Esophagus squamous epithelium (tissue), 5 donors: ENCODE measurements around the gene STX18. TPM values are rescaled to one million over a fixed set of nuclear protein-coding genes. Genes with fewer than 3 reads are reported as not detected.
"Not testable (repeated sequence)": the region's sequence is repeated elsewhere in the genome, so short reads cannot be mapped to it uniquely, and the experiment has no call there.

ENCODE experiments used
- DNase-seq: peaks from one replicate; lab custom pipeline; 2025; lab: John Stamatoyannopoulos, UW
- H3K27ac ChIP-seq, 4 donors: fragments of 200-600 bp; sonication (generic); one replicate each; pipeline ENCODE4 v1.5.1; 2016 to 2019; ENCODE audit warnings: mild to moderate bottlenecking in 1 of 4
- H3K27me3 ChIP-seq, 4 donors: fragments of 200-600 bp; sonication (generic); 1 replicate in 3 of 4; 2 replicates in 1 of 4; pipeline versions ENCODE4 v1.5.1 to v1.6.0; 2017 to 2021; ENCODE audit warnings: antibody characterized with exemption in 1 of 4
- H3K36me3 ChIP-seq, 3 donors: fragments of 200-600 bp; sonication (generic); one replicate each; pipeline ENCODE4 v1.5.1; 2016 to 2019
- H3K4me1 ChIP-seq, 3 donors: fragments of 200-600 bp; sonication (generic); one replicate each; pipeline ENCODE4 v1.5.1; 2017 to 2019
- H3K4me3 ChIP-seq, 4 donors: fragments of 200-600 bp; sonication (generic); 1 replicate in 3 of 4; 2 replicates in 1 of 4; pipeline ENCODE4 v1.5.1; 2016 to 2019; ENCODE audit warnings: mild to moderate bottlenecking in 2 of 4, moderate library complexity in 1 of 4
- H3K9me3 ChIP-seq, 3 donors: fragments of 200-600 bp; sonication (generic); one replicate each; pipeline ENCODE4 v1.5.1; 2016 to 2019
- CTCF ChIP-seq, 6 experiments: fragments of 450-650 bp in 4 of 6; fragments of 200-600 bp in 2 of 6; sonication (generic) in 2 of 6; IDR thresholded peaks; one replicate each; pipeline ENCODE4 v1.5.1; 2016 to 2019; ENCODE audit warnings: antibody characterized with exemption in 6 of 6, mild to moderate bottlenecking in 4 of 6, moderate library complexity in 4 of 6
- POLR2A ChIP-seq, 4 donors: fragments of 450-650 bp; IDR thresholded peaks; one replicate each; pipeline ENCODE4 v1.6.1; 2017; ENCODE audit warnings: antibody characterized with exemption in 4 of 4, mild to moderate bottlenecking in 4 of 4, moderate library complexity in 3 of 4
- WGBS, 2 donors: methylation state at CpG; one replicate each; pipeline ENCODE4 v1.1.5; 2018; 5-methylcytosine and 5-hydroxymethylcytosine counted together
- intact Hi-C: fragments of 100-400 bp; cut with DNase I; formaldehyde crosslinking; loops from one replicate; pipeline ENCODE4 v1.15.0; 2022
- total RNA-seq, 4 donors: library from RNA; depleted of rRNA; stranded (reverse); fragments of >200 nt; gene quantifications; one replicate each; pipeline ENCODE4 v1.1.0, GENCODE V29; 2016
- donor health status: DM: yes; HTN: yes; CAD: no.

The STX18 gene
- total RNA-seq, 4 donors from 2014 or later: 10.5 to 27.8 (median 19.3) TPM

GRCh38 chr4:4574792-4575191 is 32.9 kb upstream of the STX18 start:
- Histone ChIP-seq H3K9me3 (no peaks in the 10 kb centered on the region), H3K27ac (peak overlapping the region; percentile 31 to 83 (median 60)), H3K4me3 (peak overlapping the region; percentile 38 to 71 (median 62)), H3K27me3 (no peaks in the 10 kb centered on the region), H3K4me1 (peaks cover 0 to 15% (median 0%) of the 10 kb centered on the region in 3 donors), H3K36me3 (no peaks in the 10 kb centered on the region)
- intact Hi-C loops: no loop called here
- peak; percentile 3 for DNase-seq
- WGBS, 2 donors: 0 to 4% methylated on average over 3 to 8 of the region's 8 CpGs
- no peak for TF ChIP-seq CTCF (IDR thresholded peaks at IDR 0.05)
- no peak for TF ChIP-seq POLR2A (IDR thresholded peaks at IDR 0.05)

- peaks cover 0 to 15% (median 0%) of the 10 kb centered on the region in 3 donors for H3K4me1 ChIP-seq
- H3K27ac ChIP-seq: no peak overlapping the region
- WGBS, 2 donors: 86 to 87% methylated on average over 5 of the region's 5 CpGs
- H3K9me3 ChIP-seq: no peaks in the 10 kb centered on the region
- intact Hi-C loops: no loop called here
- H3K36me3 ChIP-seq: no peaks in the 10 kb centered on the region
- H3K27me3 ChIP-seq: no peaks in the 10 kb centered on the region
- DNase-seq: no peak
- no peak overlapping the region for H3K4me3 ChIP-seq
- TF ChIP-seq CTCF (IDR thresholded peaks at IDR 0.05) (no peak), POLR2A (IDR thresholded peaks at IDR 0.05) (no peak)
Measured at GRCh38 chr4:4574052-4574451, 32.2 kb upstream of the STX18 start.

GRCh38 chr4:4572821-4573220 is 31.0 kb upstream of the STX18 start:
- H3K9me3 ChIP-seq: no peaks in the 10 kb centered on the region
- no peak for TF ChIP-seq CTCF (IDR thresholded peaks at IDR 0.05)
- TF ChIP-seq POLR2A (IDR thresholded peaks at IDR 0.05): no peak
- no peaks in the 10 kb centered on the region for H3K27me3 ChIP-seq
- DNase-seq: no peak
- H3K4me3 ChIP-seq: no peak overlapping the region
- peaks cover 0 to 5% (median 0%) of the 10 kb centered on the region in 3 donors for H3K36me3 ChIP-seq
- intact Hi-C loops: no loop called here
- no peak overlapping the region for H3K27ac ChIP-seq
- WGBS, 2 donors: 59 to 72% methylated on average over 2 of the region's 2 CpGs
- H3K4me1 ChIP-seq: peaks cover 0 to 15% (median 0%) of the 10 kb centered on the region in 3 donors

GRCh38 chr4:4569861-4570260 is 28.0 kb upstream of the STX18 start:
- 92 to 94% methylated on average over 4 of the region's 4 CpGs for WGBS, 2 donors
- DNase-seq, H3K27ac ChIP-seq, H3K27me3 ChIP-seq, intact Hi-C loops, H3K36me3 ChIP-seq, H3K4me1 ChIP-seq, H3K4me3 ChIP-seq, H3K9me3 ChIP-seq: not testable (repeated sequence)

- Histone ChIP-seq H3K27me3 (no peaks in the 10 kb centered on the region), H3K4me1 (no peaks in the 10 kb centered on the region), H3K4me3 (no peak overlapping the region), H3K27ac (no peak overlapping the region), H3K36me3 (peaks cover 0 to 15% (median 0%) of the 10 kb centered on the region in 3 donors), H3K9me3 (no peaks in the 10 kb centered on the region)
- no peak for DNase-seq
- WGBS, 2 donors: 85 to 89% methylated on average over 3 of the region's 3 CpGs
- intact Hi-C loops: no loop called here
- no peak for TF ChIP-seq POLR2A (IDR thresholded peaks at IDR 0.05)
- no peak for TF ChIP-seq CTCF (IDR thresholded peaks at IDR 0.05)
Measured at GRCh38 chr4:4568806-4569427, 27.1 kb upstream of the STX18 start.

- H3K4me3 ChIP-seq, H3K27ac ChIP-seq, DNase-seq, H3K27me3 ChIP-seq, intact Hi-C loops, H3K4me1 ChIP-seq, H3K9me3 ChIP-seq: not testable (repeated sequence)
- peaks cover 0 to 15% (median 0%) of the 10 kb centered on the region in 3 donors for H3K36me3 ChIP-seq
Measured at GRCh38 chr4:4566359-4566758, 24.5 kb upstream of the STX18 start.
